Panc1 (cell line): Measurements from ENCODE around the gene NECAP2. TPM values are rescaled to one million over a fixed set of nuclear protein-coding genes. Genes with fewer than 3 reads are reported as not detected.

ENCODE experiments used
- ATAC-seq: fragments of 200-7000 bp; cut with Tn5 transposase; 2 replicates; pipeline ENCODE4 v1.9.1; 2020; ENCODE audit warnings: mild to moderate bottlenecking, moderate library complexity
- BruUV-seq: library from RNA; stranded (reverse); fragments of 400-500 nt; replicated peaks from 2 replicates; lab custom pipeline; 2021; lab: Mats Ljungman, UMichigan
- CTCF ChIA-PET: fragments of 300-600 bp; sonication (Branson Sonifier 250); formaldehyde crosslinking; loops from one replicate; lab custom pipeline; 2022; ENCODE audit warnings: antibody characterized with exemption; lab: Charles Lee
- POLR2A ChIA-PET: fragments of 300-600 bp; sonication (Branson Sonifier 250); formaldehyde crosslinking; loops from one replicate; lab custom pipeline; 2022; ENCODE audit warnings: antibody characterized with exemption; lab: Charles Lee
- DNase-seq: peaks from one replicate; pipeline ENCODE4 v3.0.0-alpha.2; 2010; ENCODE audit warnings: low read depth, low spot score
- H3K27ac ChIP-seq: 2 replicates; pipeline ENCODE4 v1.5.1; 2011; ENCODE audit warnings: mild to moderate bottlenecking, low read length, inconsistent platforms
- H3K27me3 ChIP-seq: fragments of 200-500 bp; sonication (Bioruptor generic); 2 replicates; pipeline ENCODE4 v1.6.0; 2014; ENCODE audit warnings: low read length, inconsistent platforms; ENCODE audit not compliant: control insufficient read depth, insufficient read depth
- H3K36me3 ChIP-seq: fragments of 200-500 bp; sonication (Bioruptor generic); 2 replicates; pipeline ENCODE4 v1.5.1; 2014; ENCODE audit warnings: inconsistent platforms, mild to moderate bottlenecking, low read length, moderate library complexity; ENCODE audit not compliant: control insufficient read depth, insufficient read depth
- H3K4me1 ChIP-seq: 2 replicates; pipeline ENCODE4 v1.5.1; 2011; ENCODE audit warnings: inconsistent platforms, mild to moderate bottlenecking, low read length, moderate library complexity; ENCODE audit not compliant: control insufficient read depth, insufficient read depth
- H3K4me3 ChIP-seq, 2 experiments: 2 replicates each; pipeline ENCODE4 v1.5.1; 2011 to 2012; ENCODE audit warnings: low read depth in 2 of 2, low read length in 2 of 2, mild to moderate bottlenecking in 2 of 2, inconsistent platforms in 1 of 2, moderate library complexity in 1 of 2
- H3K9me3 ChIP-seq: fragments of 200-500 bp; sonication (Bioruptor generic); 2 replicates; pipeline ENCODE4 v1.5.1; 2014; ENCODE audit warnings: low read depth, mild to moderate bottlenecking, inconsistent platforms, low read length, moderate library complexity; ENCODE audit not compliant: control insufficient read depth, insufficient read depth
- POLR2AphosphoS5 ChIP-seq: IDR thresholded peaks from 2 replicates; pipeline ENCODE4 v1.6.1; 2012; ENCODE audit warnings: mild to moderate bottlenecking, low read depth, low read length, moderate library complexity
- SIN3A ChIP-seq: IDR thresholded peaks from 2 replicates; pipeline ENCODE4 v1.6.1; 2012; ENCODE audit warnings: low read depth, mild to moderate bottlenecking, low read length, moderate library complexity, borderline replicate concordance; ENCODE audit not compliant: insufficient read depth
- TCF7L2 ChIP-seq: IDR thresholded peaks from 2 replicates; pipeline ENCODE4 v1.6.1; 2011; ENCODE audit warnings: mild to moderate bottlenecking, low read depth, low read length, inconsistent platforms
- in situ Hi-C: cut with HindIII; loops from 2 replicates; pipeline ENCODE4 v1.10.0; 2016; ENCODE audit warnings: low sequenced_read_pairs, low pct_unique_long_range_greater_than_20kb
- intact Hi-C: fragments of 100-400 bp; cut with micrococcal nuclease; formaldehyde crosslinking; loops from one replicate; pipeline ENCODE4 v1.10.0; 2022; ENCODE audit not compliant: unreplicated experiment
- total RNA-seq: library from RNA; stranded (reverse); gene quantifications from one replicate; pipeline ENCODE4 v1.2.1, GENCODE V29; 2021; ENCODE audit not compliant: unreplicated experiment
- TF ChIP-seq, protein P1 (sequence below): fragments of 450-650 bp; IDR thresholded peaks from 2 replicates; pipeline ENCODE4 v1.5.1; 2017; ENCODE audit warnings: mild to moderate bottlenecking
- TF ChIP-seq, protein P2 (sequence below), 2 experiments: IDR thresholded peaks; 2 replicates each; pipeline ENCODE4 v1.6.1; 2011 to 2012; ENCODE audit warnings: low read depth in 2 of 2, control low read depth in 1 of 2, low read length in 1 of 2, mild to moderate bottlenecking in 1 of 2, moderate library complexity in 1 of 2; ENCODE audit not compliant: insufficient read depth in 1 of 2

Gene NECAP2
- total RNA-seq, 1 experiment from 2014 or later, result 56.8 TPM

DNA sequence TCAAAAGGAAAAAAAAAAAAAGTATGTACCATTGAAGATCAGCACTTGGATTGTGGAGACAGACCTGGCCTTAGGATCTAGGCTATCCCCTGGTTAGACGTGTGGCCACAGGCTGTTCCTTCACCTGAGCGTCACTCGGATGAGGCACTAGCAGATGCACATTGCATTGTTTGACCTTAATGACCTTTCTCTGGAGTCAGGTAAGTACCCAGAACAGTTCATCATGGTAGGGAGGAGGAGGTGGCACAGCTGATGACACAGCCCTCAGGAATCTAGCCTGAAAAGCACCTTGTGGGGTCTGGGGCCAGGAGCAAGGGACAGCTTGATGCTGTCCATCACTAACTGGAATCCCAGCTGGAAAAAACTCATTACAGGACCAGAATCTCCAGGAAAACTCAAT is 21.2 kb downstream of the NECAP2 start:
- no peak for ATAC-seq
- no peak overlapping the region for H3K27ac ChIP-seq
- CTCF ChIA-PET, result no interaction called here

DNA sequence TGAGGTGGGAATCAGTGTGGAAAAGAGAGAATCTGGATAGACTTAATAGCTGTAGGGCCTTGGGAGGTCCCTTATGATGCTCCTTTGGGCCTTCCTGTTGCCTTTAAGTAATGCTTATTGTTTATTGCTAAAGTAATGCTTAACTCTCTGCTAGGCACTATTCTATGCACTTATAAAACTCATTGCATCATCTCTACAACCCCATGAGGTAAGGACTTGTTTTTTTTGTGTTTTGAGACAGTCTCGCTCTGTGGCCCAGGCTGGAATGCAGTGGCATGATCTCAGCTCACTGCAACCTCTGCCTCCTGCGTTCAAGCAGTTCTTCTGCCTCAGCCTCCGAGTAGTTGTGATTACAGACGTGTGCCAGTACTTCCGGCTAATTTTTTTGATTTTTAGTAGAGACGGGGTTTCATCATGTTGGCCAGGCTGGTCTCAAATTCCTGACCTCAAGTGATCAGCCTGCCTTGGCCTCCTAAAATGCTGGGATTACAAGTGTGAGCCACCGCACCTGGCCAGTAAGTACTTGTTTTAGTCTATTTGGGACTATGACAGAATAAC is 22.3 kb downstream of the NECAP2 start:
- Histone ChIP-seq H3K36me3 (peaks cover 5% of the 10 kb centered on the region; the same call in 1 of the 2 replicates), H3K4me3 (no peak overlapping the region), H3K27ac (no peak overlapping the region), H3K9me3 (no peaks in the 10 kb centered on the region), H3K4me1 (no peaks in the 10 kb centered on the region), H3K27me3 (no peaks in the 10 kb centered on the region)
- ChIA-PET CTCF (no interaction called here), POLR2A (interaction anchor here (0.6 kb wide), 1 partner anchor 76 kb away, joined by 3 read pairs; no protein-coding TSS in a partner anchor)
- intact Hi-C loops, result no loop called here
- no peak for TF ChIP-seq POLR2AphosphoS5
- TF ChIP-seq, protein P1, sequence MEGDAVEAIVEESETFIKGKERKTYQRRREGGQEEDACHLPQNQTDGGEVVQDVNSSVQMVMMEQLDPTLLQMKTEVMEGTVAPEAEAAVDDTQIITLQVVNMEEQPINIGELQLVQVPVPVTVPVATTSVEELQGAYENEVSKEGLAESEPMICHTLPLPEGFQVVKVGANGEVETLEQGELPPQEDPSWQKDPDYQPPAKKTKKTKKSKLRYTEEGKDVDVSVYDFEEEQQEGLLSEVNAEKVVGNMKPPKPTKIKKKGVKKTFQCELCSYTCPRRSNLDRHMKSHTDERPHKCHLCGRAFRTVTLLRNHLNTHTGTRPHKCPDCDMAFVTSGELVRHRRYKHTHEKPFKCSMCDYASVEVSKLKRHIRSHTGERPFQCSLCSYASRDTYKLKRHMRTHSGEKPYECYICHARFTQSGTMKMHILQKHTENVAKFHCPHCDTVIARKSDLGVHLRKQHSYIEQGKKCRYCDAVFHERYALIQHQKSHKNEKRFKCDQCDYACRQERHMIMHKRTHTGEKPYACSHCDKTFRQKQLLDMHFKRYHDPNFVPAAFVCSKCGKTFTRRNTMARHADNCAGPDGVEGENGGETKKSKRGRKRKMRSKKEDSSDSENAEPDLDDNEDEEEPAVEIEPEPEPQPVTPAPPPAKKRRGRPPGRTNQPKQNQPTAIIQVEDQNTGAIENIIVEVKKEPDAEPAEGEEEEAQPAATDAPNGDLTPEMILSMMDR, result no peak
- no peak for TF ChIP-seq TCF7L2
- in situ Hi-C loops, result no loop called here
- ATAC-seq, result no peak
- DNase-seq, result no peak
- BruUV-seq, result no TSS peak

More for the DNA sequence above, 21.2 kb downstream of the NECAP2 start:
- no peaks in the 10 kb centered on the region for H3K9me3 ChIP-seq
- peaks cover 5% of the 10 kb centered on the region; the same call in 1 of the 2 replicates for H3K36me3 ChIP-seq
- POLR2A ChIA-PET, result no interaction called here
- no TSS peak for BruUV-seq
- in situ Hi-C loops, result no loop called here
- no peak overlapping the region for H3K4me3 ChIP-seq
- H3K4me1 ChIP-seq, result no peaks in the 10 kb centered on the region
- TF ChIP-seq TCF7L2 (no peak), SIN3A (no peak), POLR2AphosphoS5 (no peak)
- TF ChIP-seq, protein P2, sequence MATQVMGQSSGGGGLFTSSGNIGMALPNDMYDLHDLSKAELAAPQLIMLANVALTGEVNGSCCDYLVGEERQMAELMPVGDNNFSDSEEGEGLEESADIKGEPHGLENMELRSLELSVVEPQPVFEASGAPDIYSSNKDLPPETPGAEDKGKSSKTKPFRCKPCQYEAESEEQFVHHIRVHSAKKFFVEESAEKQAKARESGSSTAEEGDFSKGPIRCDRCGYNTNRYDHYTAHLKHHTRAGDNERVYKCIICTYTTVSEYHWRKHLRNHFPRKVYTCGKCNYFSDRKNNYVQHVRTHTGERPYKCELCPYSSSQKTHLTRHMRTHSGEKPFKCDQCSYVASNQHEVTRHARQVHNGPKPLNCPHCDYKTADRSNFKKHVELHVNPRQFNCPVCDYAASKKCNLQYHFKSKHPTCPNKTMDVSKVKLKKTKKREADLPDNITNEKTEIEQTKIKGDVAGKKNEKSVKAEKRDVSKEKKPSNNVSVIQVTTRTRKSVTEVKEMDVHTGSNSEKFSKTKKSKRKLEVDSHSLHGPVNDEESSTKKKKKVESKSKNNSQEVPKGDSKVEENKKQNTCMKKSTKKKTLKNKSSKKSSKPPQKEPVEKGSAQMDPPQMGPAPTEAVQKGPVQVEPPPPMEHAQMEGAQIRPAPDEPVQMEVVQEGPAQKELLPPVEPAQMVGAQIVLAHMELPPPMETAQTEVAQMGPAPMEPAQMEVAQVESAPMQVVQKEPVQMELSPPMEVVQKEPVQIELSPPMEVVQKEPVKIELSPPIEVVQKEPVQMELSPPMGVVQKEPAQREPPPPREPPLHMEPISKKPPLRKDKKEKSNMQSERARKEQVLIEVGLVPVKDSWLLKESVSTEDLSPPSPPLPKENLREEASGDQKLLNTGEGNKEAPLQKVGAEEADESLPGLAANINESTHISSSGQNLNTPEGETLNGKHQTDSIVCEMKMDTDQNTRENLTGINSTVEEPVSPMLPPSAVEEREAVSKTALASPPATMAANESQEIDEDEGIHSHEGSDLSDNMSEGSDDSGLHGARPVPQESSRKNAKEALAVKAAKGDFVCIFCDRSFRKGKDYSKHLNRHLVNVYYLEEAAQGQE (IDR thresholded peaks at IDR 0.05; ENCODE audit: insufficient read depth in 1 of 2, low read depth in 2 of 2, low read length in 1 of 2), result no peak
- TF ChIP-seq, protein P1, result no peak
- DNase-seq, result no peak
- intact Hi-C loops, result no loop called here
- H3K27me3 ChIP-seq, result no peaks in the 10 kb centered on the region
